Muscle layer of duodenum (tissue), 2 donors: ENCODE results near the gene FRYL.

Source experiments
- H3K27ac ChIP-seq: one replicate; pipeline ENCODE4 v1.7.0; 2013; ENCODE audit warnings: mild to moderate bottlenecking, low read length
- H3K27me3 ChIP-seq: one replicate; pipeline ENCODE4 v1.7.0; 2013; ENCODE audit warnings: low read depth, mild to moderate bottlenecking, control low read depth, low read length
- H3K36me3 ChIP-seq, 2 donors: one replicate each; pipeline ENCODE4 v1.7.0; 2013; ENCODE audit warnings: low read length in 2 of 2, control low read depth in 1 of 2, mild to moderate bottlenecking in 1 of 2; ENCODE audit not compliant: insufficient read depth in 2 of 2, control insufficient read depth in 1 of 2
- H3K4me1 ChIP-seq, 2 donors: one replicate each; pipeline ENCODE4 v1.7.0; 2013; ENCODE audit warnings: low read length in 2 of 2, mild to moderate bottlenecking in 2 of 2, control low read depth in 1 of 2, moderate library complexity in 1 of 2; ENCODE audit not compliant: insufficient read depth in 2 of 2, control insufficient read depth in 1 of 2
- H3K4me3 ChIP-seq, 2 donors: one replicate each; pipeline ENCODE4 v1.7.0; 2013; ENCODE audit warnings: low read length in 2 of 2, low read depth in 1 of 2, mild to moderate bottlenecking in 1 of 2
- H3K9me3 ChIP-seq, 2 donors: one replicate each; pipeline ENCODE4 v1.7.0; 2013; ENCODE audit warnings: low read length in 2 of 2, control low read depth in 1 of 2, mild to moderate bottlenecking in 1 of 2; ENCODE audit not compliant: control insufficient read depth in 1 of 2
- donor health status: healthy.

Gene FRYL

DNA sequence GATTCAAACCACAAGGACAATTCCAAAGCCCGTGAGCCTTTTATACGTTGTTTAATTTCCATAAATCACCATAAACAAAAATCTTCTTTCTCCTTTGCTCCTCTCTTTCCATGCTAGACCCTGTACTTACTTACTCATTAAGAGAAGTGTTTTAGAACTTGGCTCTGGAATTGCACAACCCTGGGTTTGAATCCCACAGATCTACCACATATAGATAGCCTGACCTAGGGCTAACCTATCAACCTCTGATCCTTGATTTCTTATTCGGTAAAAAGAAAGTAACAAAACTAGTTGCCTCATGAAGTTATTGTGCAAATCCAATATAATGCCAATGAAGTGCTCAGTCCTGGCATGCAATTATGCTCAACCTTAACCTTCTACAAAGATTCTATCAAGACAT, 221.3 kb downstream of the FRYL start:
- Histone ChIP-seq H3K4me1 (no peaks in the 10 kb centered on the region), H3K27ac (no peak overlapping the region), H3K36me3 (peaks cover 59 to 67% of the 10 kb centered on the region in 2 donors), H3K4me3 (no peak overlapping the region), H3K9me3 (no peaks in the 10 kb centered on the region), H3K27me3 (no peaks in the 10 kb centered on the region)

DNA sequence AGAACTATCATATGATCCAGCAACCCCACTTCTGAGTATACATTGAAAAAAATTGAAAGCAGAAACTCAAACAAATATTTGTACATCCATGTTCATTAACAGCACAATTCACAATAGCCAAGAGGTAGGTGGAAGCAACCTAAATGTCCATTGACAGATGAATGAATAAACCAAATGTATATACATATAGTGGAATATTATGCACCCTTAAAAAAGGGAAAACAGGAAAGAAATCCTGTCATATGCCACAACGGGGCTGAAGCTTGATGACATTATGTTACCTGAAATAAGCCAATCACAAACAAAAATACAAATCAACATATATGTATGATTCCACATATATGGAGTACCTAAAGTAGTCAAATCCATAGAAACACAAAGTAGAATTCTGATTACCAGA, 222.1 kb downstream of the FRYL start:
- Histone ChIP-seq H3K4me3 (no peak overlapping the region), H3K36me3 (peaks cover 60 to 62% of the 10 kb centered on the region in 2 donors), H3K9me3 (no peaks in the 10 kb centered on the region), H3K27me3 (no peaks in the 10 kb centered on the region), H3K4me1 (no peaks in the 10 kb centered on the region), H3K27ac (no peak overlapping the region)

DNA sequence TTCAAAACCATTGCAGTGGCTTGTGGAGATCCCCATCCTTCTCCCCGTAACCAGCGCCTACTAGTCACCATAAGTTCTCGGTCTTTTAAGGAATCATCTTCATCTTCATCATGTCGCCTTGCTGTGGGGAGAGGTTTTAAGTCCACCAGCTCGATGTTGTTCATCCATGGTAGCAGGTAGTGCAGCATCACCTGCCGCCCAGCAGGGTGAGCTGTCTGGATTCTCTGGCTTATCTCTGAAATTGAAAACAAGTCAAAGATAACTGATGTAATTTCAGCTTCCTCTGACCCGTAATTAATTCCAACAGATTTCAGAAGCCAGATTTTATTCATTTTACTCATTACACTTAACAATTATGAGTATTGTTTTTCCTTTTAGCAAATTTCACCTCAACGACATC, 222.6 kb downstream of the FRYL start:
- Histone ChIP-seq H3K36me3 (peaks cover 60% of the 10 kb centered on the region in 2 donors), H3K4me1 (no peaks in the 10 kb centered on the region), H3K4me3 (no peak overlapping the region)

DNA sequence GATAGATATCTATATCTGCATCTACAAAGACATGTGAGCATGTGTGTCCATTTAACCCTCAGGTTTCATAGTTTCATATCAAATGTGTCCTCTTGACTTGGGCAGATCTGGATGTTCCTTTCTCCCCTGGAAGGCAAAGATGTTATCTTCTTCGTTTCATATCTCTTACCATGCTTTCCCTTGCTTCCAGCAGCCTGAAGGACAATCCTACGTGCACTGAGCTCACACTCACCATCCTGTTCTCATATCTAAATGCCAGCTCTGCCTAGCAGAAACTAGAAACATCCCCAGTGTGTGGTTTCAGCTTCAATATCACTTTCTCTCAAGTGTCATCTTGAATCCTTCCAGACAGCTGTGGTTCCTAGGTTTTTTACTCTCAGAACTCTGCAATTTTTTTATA, 223.8 kb downstream of the FRYL start:
- Histone ChIP-seq H3K27ac (no peak overlapping the region), H3K4me3 (no peak overlapping the region), H3K27me3 (no peaks in the 10 kb centered on the region), H3K36me3 (peaks cover 61 to 62% of the 10 kb centered on the region in 2 donors), H3K9me3 (no peaks in the 10 kb centered on the region), H3K4me1 (no peaks in the 10 kb centered on the region)

More for the DNA sequence above, 222.6 kb downstream of the FRYL start:
- no peaks in the 10 kb centered on the region for H3K9me3 ChIP-seq
- no peaks in the 10 kb centered on the region for H3K27me3 ChIP-seq
- H3K27ac ChIP-seq: no peak overlapping the region

DNA sequence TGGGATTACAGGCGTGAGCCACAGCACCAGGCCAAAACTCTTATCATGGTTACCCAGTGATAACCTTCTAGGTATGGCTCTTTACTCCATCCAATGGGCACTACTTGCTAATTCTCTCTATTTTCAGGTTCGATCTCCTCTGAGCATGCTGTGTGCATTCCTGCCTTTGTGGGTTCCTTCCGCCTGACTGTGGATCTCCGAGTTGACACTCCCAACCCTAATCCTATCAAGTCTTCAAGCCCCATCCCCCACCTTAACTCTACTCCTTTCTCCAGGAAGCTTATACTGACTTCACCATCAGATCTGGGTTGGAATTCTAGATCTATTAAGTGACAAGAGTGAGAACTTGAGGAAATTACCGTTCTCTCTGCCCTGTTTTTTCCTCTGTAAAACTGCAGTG, 225.5 kb downstream of the FRYL start:
- no peaks in the 10 kb centered on the region for H3K27me3 ChIP-seq
- H3K4me1 ChIP-seq: no peaks in the 10 kb centered on the region
- no peak overlapping the region for H3K27ac ChIP-seq
- no peak overlapping the region for H3K4me3 ChIP-seq
- H3K9me3 ChIP-seq: no peaks in the 10 kb centered on the region
- peaks cover 60 to 66% of the 10 kb centered on the region in 2 donors for H3K36me3 ChIP-seq

DNA sequence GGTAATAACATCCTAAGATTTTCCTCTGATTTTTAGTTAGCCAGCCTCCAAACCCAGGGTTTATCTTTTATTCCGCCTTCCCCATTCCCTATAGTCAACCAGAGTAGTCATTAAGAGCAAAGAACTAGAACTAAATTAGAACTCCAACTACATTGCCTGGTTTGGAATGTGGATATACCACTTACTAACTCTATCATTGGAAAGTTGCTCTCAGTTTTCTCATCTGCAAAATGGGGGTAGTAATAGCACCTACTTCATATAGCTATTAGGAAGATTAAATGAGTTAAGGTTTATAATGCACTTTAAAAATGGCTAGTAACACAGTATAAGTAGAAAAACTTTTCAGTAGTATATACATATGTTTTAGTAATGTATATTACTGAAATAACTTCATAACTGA, 226.4 kb downstream of the FRYL start:
- H3K36me3 ChIP-seq: peaks cover 64 to 65% of the 10 kb centered on the region in 2 donors
- no peaks in the 10 kb centered on the region for H3K9me3 ChIP-seq
- no peaks in the 10 kb centered on the region for H3K4me1 ChIP-seq
- no peak overlapping the region for H3K4me3 ChIP-seq
- H3K27me3 ChIP-seq: no peaks in the 10 kb centered on the region
- H3K27ac ChIP-seq: no peak overlapping the region

DNA sequence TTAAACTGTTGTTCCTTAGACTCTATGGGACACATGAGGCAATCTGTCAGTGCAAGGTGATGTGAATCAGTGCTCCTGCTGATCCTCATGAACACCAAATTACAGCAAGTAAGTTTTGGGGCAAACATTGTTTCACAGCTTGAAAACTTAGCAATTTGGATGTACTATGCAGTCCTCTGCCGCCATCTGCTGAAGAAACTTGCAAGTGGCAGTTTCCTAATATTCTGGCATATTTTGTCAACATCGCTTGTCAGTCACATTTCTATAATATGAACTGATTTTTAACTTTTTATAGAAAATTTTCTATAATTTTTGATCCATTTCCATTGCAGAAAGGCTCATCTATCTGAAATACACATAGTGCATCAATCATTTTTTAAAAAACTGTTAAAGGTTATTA, 233.7 kb downstream of the FRYL start:
- Histone ChIP-seq H3K36me3 (peaks cover 67 to 73% of the 10 kb centered on the region in 2 donors), H3K9me3 (no peaks in the 10 kb centered on the region), H3K27me3 (no peaks in the 10 kb centered on the region), H3K4me1 (no peaks in the 10 kb centered on the region), H3K27ac (no peak overlapping the region), H3K4me3 (no peak overlapping the region)

DNA sequence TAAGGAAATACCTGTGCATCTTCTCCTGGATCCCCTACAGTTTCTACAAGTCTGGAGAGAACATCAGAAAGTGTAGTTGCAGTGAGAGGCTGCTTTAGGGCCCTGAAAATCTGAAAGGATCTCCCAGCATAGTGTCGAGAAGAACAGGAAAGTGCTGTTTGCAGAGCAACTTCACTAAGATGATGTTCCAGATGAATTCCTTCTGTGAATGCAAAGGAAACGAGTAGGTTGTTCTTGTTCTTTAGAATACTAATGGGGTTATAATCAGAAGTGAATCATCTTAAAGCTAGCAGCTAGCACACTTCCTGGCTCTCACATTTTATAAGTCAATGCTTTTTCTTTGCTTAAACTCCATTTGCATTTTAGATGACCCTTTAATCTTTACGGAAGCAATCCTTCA, 236.3 kb downstream of the FRYL start:
- H3K27me3 ChIP-seq: no peaks in the 10 kb centered on the region
- H3K9me3 ChIP-seq: no peaks in the 10 kb centered on the region
- no peak overlapping the region for H3K27ac ChIP-seq
- no peak overlapping the region for H3K4me3 ChIP-seq
- H3K36me3 ChIP-seq: peaks cover 66 to 69% of the 10 kb centered on the region in 2 donors
- no peaks in the 10 kb centered on the region for H3K4me1 ChIP-seq

DNA sequence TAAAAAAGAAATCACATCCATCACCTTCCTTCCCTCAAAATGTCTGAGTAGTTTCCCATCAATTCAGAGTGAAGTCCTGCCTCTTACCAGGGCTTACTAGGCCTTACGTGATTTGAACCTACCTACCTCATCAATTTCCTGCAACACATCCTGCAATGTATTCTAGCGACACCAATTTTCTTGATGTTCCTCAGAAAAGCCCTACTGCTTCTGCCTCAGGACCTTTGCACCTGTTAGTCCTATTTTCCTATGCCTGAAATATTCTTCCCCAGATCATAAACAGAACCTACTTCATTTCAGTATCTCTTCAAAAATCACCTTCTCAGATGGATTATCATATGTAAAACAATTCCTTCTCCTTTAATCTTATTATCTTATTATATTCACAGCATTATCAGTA, 237.2 kb downstream of the FRYL start:
- no peaks in the 10 kb centered on the region for H3K4me1 ChIP-seq
- H3K9me3 ChIP-seq: no peaks in the 10 kb centered on the region
- no peak overlapping the region for H3K27ac ChIP-seq
- no peak overlapping the region for H3K4me3 ChIP-seq
- H3K27me3 ChIP-seq: no peaks in the 10 kb centered on the region
- H3K36me3 ChIP-seq: peaks cover 64% of the 10 kb centered on the region in 2 donors

DNA sequence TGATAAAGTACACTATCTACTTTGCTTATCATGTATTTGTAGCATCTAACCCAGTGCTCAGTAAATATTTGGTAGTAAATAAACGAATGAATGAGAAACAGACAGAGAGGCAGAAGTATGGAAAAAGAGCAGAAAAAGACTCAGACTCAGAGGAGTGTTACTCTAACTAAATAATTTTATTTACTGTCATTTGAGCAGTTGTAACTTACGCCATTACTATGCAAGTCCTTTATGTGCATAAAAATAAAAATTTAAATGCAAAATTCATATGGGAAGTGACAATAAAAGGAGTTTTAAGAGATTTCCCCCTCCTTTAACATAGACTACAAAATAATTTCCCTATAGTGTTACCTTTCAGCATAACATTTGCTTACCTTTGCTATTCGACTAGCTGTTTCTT, 240.5 kb downstream of the FRYL start:
- Histone ChIP-seq H3K4me1 (no peaks in the 10 kb centered on the region), H3K9me3 (no peaks in the 10 kb centered on the region), H3K36me3 (peaks cover 50 to 53% of the 10 kb centered on the region in 2 donors), H3K27ac (no peak overlapping the region), H3K27me3 (no peaks in the 10 kb centered on the region), H3K4me3 (no peak overlapping the region)

DNA sequence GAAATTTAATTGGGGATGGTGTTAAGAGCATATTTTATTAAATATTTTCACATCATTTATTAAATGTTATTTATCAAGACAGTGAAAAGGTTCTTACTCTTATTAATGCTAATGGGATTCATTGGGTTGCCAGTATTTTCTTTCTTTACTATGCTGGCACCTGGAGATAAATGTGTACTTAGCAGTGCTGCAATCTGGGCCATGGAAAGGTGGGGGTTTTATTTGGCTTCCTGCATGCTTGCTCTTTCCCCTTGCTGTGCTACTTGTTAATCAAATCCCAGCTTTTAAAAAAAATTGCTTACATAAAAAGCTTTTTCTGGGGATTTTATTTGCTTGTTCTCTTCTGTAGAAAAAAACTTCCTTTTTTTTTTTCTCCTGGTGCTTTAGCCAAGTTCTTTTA, 241.7 kb downstream of the FRYL start:
- no peaks in the 10 kb centered on the region for H3K27me3 ChIP-seq

DNA sequence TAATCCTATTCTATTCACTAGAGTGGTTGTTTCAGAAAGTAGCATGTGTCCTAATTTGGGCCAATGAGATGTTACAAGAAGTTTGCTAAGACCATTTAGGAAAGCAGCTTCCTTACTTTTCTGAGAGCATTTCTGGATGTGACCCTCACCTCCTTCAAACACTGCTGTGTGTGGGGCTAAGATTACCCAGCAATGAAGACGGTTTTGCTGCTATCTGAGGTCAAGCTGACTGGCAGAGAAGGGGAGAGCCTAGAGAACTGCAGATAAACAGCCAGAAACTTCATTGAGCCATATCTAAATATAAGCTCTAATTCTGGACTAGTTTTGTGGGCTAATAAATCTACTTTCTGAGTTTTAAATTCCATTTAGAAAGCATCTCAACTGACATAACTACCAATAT, 253.7 kb downstream of the FRYL start:
- Histone ChIP-seq H3K27ac (no peak overlapping the region), H3K4me1 (no peaks in the 10 kb centered on the region), H3K9me3 (no peaks in the 10 kb centered on the region), H3K27me3 (no peaks in the 10 kb centered on the region), H3K36me3 (peaks cover 57 to 69% of the 10 kb centered on the region in 2 donors), H3K4me3 (no peak overlapping the region)

More for the DNA sequence above, 241.7 kb downstream of the FRYL start:
- no peak overlapping the region for H3K27ac ChIP-seq
- H3K9me3 ChIP-seq: no peaks in the 10 kb centered on the region
- no peak overlapping the region for H3K4me3 ChIP-seq
- H3K36me3 ChIP-seq: peaks cover 46 to 48% of the 10 kb centered on the region in 2 donors
- H3K4me1 ChIP-seq: no peaks in the 10 kb centered on the region
